ENCODE data around the gene OR13G1.

- TF ChIP-seq POU6F1 (CRISPR knock-in tag; IDR thresholded peaks at IDR 0.05; ENCODE audit: borderline replicate concordance, low read depth) (no peak), PPARA (CRISPR knock-in tag; IDR thresholded peaks at IDR 0.05; ENCODE audit: borderline replicate concordance) (no peak)
Observed at GRCh38 chr1:247638781-247639180, 40.8 kb downstream of the OR13G1 start.
